ENCODE measurements around the gene UNG. TPM values are rescaled to one million over a fixed set of nuclear protein-coding genes. Genes with fewer than 3 reads are reported as not detected.

The UNG gene
- total RNA-seq, 1 donor from 2014 or later, result 48.2 TPM

GRCh38 chr12:109065154-109065852 is 32.1 kb upstream of the UNG start:
- Mint-ChIP-seq H3K4me3 (no peak overlapping the region), H3K27me3 (ENCODE audit: low read depth) (no peaks in the 10 kb centered on the region), H3K4me1 (no peaks in the 10 kb centered on the region), H3K36me3 (peaks cover 41% of the 10 kb centered on the region), H3K27ac (no peak overlapping the region), H3K9me3 (peaks cover 5% of the 10 kb centered on the region)
- no peak for DNase-seq (ENCODE audit: low spot score in 2 of 2, unreplicated experiment in 2 of 2)
- TF ChIP-seq CTCF (IDR thresholded peaks at IDR 0.05; ENCODE audit: unreplicated experiment), result no peak

DNA sequence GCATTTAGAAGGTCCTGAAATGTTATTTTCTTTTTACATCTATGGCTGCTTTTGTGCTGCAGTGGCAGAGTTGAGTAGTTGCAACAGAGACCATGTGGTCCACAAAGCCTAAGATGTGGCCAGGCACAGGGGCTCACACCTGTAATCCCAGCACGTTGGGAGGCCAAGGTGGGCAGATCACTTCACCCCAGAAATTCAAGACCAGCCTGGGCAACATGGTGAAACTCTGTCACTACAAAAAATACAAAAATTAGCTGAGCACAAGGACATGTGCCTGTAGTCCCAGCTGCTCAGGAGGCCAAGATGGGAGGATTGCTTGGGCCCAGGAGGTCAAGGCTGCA is 31.6 kb upstream of the UNG start:
- Mint-ChIP-seq H3K27me3 (ENCODE audit: low read depth) (no peaks in the 10 kb centered on the region), H3K9me3 (peaks cover 5% of the 10 kb centered on the region), H3K27ac (no peak overlapping the region), H3K36me3 (peaks cover 43% of the 10 kb centered on the region), H3K4me1 (no peaks in the 10 kb centered on the region), H3K4me3 (no peak overlapping the region)
- no peak for DNase-seq (ENCODE audit: low spot score in 2 of 2, unreplicated experiment in 2 of 2)
- TF ChIP-seq CTCF (IDR thresholded peaks at IDR 0.05; ENCODE audit: unreplicated experiment), result no peak

DNA sequence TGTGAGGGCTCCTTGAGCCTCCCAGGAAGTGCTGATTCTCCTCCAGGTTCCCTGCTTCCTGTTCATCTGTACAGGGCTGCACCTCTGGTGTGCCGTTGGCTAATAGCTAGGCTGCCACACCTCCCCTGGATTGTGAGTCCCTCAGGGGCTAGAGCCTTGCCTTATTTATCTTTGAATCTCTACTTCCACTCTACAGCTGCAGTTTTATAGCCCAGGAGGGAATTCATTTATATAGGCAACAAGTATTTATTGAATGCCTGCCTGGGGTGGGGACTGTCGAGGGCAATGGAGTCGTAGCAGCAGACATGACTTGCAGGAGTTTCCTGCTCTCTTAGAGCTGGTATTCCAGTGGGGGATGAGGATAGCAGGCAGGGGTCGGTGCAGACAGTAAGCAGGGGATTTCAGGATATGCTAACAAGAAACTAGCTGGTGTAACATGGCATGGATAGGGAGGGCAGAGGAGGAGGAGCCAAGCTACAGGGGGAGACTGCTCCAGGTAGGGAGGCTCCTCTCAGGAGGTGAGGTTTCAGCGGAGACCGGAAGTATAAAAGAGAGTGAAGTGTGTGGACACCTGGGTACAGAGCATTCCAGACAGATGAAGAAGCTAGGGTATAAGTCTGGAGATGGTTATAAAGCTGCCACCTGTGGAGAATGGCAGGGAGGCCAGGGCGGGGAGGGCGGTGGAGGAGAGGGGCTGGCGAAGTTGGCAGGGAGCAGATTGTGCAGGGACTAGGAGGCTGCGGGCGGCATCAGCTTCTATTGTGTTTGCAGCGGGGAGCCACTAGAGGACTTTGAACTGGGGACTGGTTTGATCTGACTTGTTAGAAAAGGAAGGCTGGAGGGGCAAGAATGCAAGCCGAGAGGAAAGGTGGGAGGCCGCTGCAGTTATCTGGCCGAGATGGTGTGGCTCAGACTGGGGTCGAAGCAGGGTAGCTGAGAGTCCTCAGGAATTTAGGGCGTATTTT is 27.8 kb upstream of the UNG start:
- no peaks in the 10 kb centered on the region for H3K4me1 Mint-ChIP-seq
- H3K27ac Mint-ChIP-seq, result peak overlapping the region; percentile 52
- no peak overlapping the region for H3K4me3 Mint-ChIP-seq
- no peak for TF ChIP-seq CTCF (IDR thresholded peaks at IDR 0.05; ENCODE audit: unreplicated experiment)
- no peak for DNase-seq (ENCODE audit: low spot score in 2 of 2, unreplicated experiment in 2 of 2)
- peaks cover 39% of the 10 kb centered on the region for H3K36me3 Mint-ChIP-seq
- peaks cover under 1% of the 10 kb centered on the region for H3K9me3 Mint-ChIP-seq
- no peaks in the 10 kb centered on the region for H3K27me3 Mint-ChIP-seq (ENCODE audit: low read depth)

DNA sequence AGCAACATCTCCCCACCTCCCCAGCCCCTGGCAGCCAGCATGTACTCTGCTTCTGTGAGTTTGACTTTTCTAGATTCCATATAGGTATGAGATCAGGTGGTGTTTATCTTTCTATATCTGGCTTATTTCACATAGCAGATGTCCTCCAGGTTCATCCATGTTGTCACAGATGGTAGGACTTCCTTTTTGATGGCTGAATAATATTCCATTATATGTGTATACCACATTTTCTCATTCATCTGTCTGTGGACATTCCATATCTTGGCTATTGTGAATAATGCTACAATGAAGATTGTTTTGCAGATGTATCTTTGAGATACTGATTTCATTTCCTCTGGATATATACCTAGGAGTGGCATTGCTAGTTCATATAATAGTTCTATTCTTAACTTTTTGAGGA is 22.5 kb upstream of the UNG start:
- no peak for DNase-seq (ENCODE audit: low spot score in 2 of 2, unreplicated experiment in 2 of 2)
- Mint-ChIP-seq H3K4me1 (no peaks in the 10 kb centered on the region), H3K4me3 (no peak overlapping the region), H3K36me3 (peaks cover 64% of the 10 kb centered on the region), H3K9me3 (peaks cover 25% of the 10 kb centered on the region), H3K27me3 (ENCODE audit: low read depth) (no peaks in the 10 kb centered on the region), H3K27ac (no peak overlapping the region)
- TF ChIP-seq CTCF (IDR thresholded peaks at IDR 0.05; ENCODE audit: unreplicated experiment), result no peak

- no peaks in the 10 kb centered on the region for H3K27me3 Mint-ChIP-seq (ENCODE audit: low read depth)
- H3K36me3 Mint-ChIP-seq, result peaks cover 39% of the 10 kb centered on the region
Observed at GRCh38 chr12:109082751-109083150, 14.6 kb upstream of the UNG start.

More at GRCh38 chr12:109082751-109083150, 14.6 kb upstream of the UNG start:
- no peak for TF ChIP-seq CTCF (IDR thresholded peaks at IDR 0.05; ENCODE audit: unreplicated experiment)
- no peaks in the 10 kb centered on the region for H3K4me1 Mint-ChIP-seq
- H3K9me3 Mint-ChIP-seq, result peaks cover 5% of the 10 kb centered on the region
- no peak for DNase-seq (ENCODE audit: low spot score in 2 of 2, unreplicated experiment in 2 of 2)
- H3K27ac Mint-ChIP-seq, result no peak overlapping the region
- H3K4me3 Mint-ChIP-seq, result no peak overlapping the region

All from mesothelial cell of epicardium (in vitro differentiated cells).